Endothelial cell of umbilical vein (primary cell): ENCODE results near the gene TMPRSS6. TPM values are rescaled to one million over a fixed set of nuclear protein-coding genes. Genes with fewer than 3 reads are reported as not detected.

ENCODE experiments used
- BruUV-seq: library from RNA; stranded (reverse); fragments of 400-500 nt; replicated peaks from 2 replicates; lab custom pipeline; 2021; lab: Mats Ljungman, UMichigan
- CTCF ChIA-PET: fragments of 300-600, 350-600 bp; sonication (Branson Sonifier 250); formaldehyde crosslinking; loops from one replicate; lab custom pipeline; 2021; ENCODE audit warnings: antibody characterized with exemption, inconsistent platforms; lab: Charles Lee
- POLR2A ChIA-PET: fragments of 300-600, 350-600 bp; sonication (Branson Sonifier 250); formaldehyde crosslinking; loops from one replicate; lab custom pipeline; 2021; ENCODE audit warnings: antibody characterized with exemption, inconsistent platforms; lab: Charles Lee
- DNase-seq: peaks from one replicate; pipeline ENCODE4 v3.0.0-alpha.2; 2011; ENCODE audit warnings: low read depth, low spot score
- FAIRE-seq: peaks from 2 replicates; lab custom pipeline; 2011; peaks lifted over from hg19 to GRCh38; lab: Jason Lieb, UNC
- H2AFZ ChIP-seq: 2 replicates; pipeline ENCODE4 v1.6.0; 2012; ENCODE audit warnings: low read depth, low read length, control low read depth, inconsistent platforms
- H3K27ac ChIP-seq: 2 replicates; pipeline ENCODE4 v1.5.1; 2011; ENCODE audit warnings: low read depth, mild to moderate bottlenecking, control low read depth, low read length, moderate library complexity; ENCODE audit not compliant: insufficient read depth
- H3K27me3 ChIP-seq, 2 experiments: 2 replicates each; pipeline versions ENCODE4 v1.6.0 to v1.6.1; 2011; ENCODE audit warnings: low read length in 2 of 2, mixed read lengths in 1 of 2; ENCODE audit not compliant: control insufficient read depth in 2 of 2, insufficient read depth in 2 of 2
- H3K36me3 ChIP-seq, 2 experiments: 2 replicates in 1 of 2; 3 replicates in 1 of 2; pipeline ENCODE4 v1.5.1; 2011; ENCODE audit warnings: low read length in 2 of 2, mild to moderate bottlenecking in 1 of 2, moderate library complexity in 1 of 2; ENCODE audit not compliant: control insufficient read depth in 2 of 2, insufficient read depth in 2 of 2; ENCODE audit errors: extremely low read depth in 1 of 2
- H3K4me1 ChIP-seq: 3 replicates; pipeline ENCODE4 v1.5.1; 2011; ENCODE audit warnings: mild to moderate bottlenecking, low read length; ENCODE audit not compliant: control insufficient read depth, insufficient read depth; ENCODE audit errors: extremely low read depth
- H3K4me2 ChIP-seq: 2 replicates; pipeline ENCODE4 v1.6.1; 2011; ENCODE audit warnings: low read length, control low read depth, mixed read lengths; ENCODE audit not compliant: insufficient read depth
- H3K4me3 ChIP-seq, 3 experiments: fragments of 200-600 bp in 1 of 3; sonication (generic), shearing (Covaris generic) in 1 of 3; replicated peaks in 1 of 3; 2 replicates each; pipeline ENCODE4 v1.5.1; 2011 to 2016; ENCODE audit warnings: control low read depth in 3 of 3, low read length in 3 of 3, mild to moderate bottlenecking in 2 of 3, inconsistent platforms in 1 of 3, low read depth in 1 of 3, moderate library complexity in 1 of 3; ENCODE audit not compliant: insufficient read depth in 1 of 3
- H3K79me2 ChIP-seq: 2 replicates; pipeline ENCODE4 v1.6.0; 2012; ENCODE audit warnings: low read length, inconsistent platforms; ENCODE audit not compliant: control insufficient read depth, insufficient read depth
- H3K9ac ChIP-seq: replicated peaks from 2 replicates; pipeline ENCODE3; 2011; ENCODE audit warnings: low read length, control low read depth; ENCODE audit not compliant: insufficient read depth; ENCODE audit errors: extremely low read depth
- H3K9me1 ChIP-seq: replicated peaks from 3 replicates; pipeline ENCODE4 v1.6.0; 2011; ENCODE audit warnings: mild to moderate bottlenecking, low read length; ENCODE audit not compliant: control insufficient read depth, insufficient read depth; ENCODE audit errors: extremely low read depth
- H3K9me3 ChIP-seq: replicated peaks from 2 replicates; pipeline ENCODE4 v1.5.1; 2012; ENCODE audit warnings: low read length, inconsistent platforms; ENCODE audit not compliant: control insufficient read depth, insufficient read depth
- H4K20me1 ChIP-seq: replicated peaks from 2 replicates; pipeline ENCODE3; 2011; ENCODE audit warnings: mild to moderate bottlenecking, low read length; ENCODE audit not compliant: control insufficient read depth, insufficient read depth; ENCODE audit errors: extremely low read depth
- CTCF ChIP-seq, 2 donors: IDR thresholded peaks; 1 replicate in 1 of 2; 2 replicates in 1 of 2; pipeline ENCODE4 v1.5.1; 2011; ENCODE audit warnings: low read length in 2 of 2, mild to moderate bottlenecking in 2 of 2, moderate library complexity in 2 of 2, control low read depth in 1 of 2, inconsistent platforms in 1 of 2, low read depth in 1 of 2; ENCODE audit not compliant: insufficient read depth in 1 of 2; ENCODE audit errors: extremely low read depth in 1 of 2
- EZH2 ChIP-seq: IDR thresholded peaks from 2 replicates; pipeline ENCODE4 v1.6.1; 2012; ENCODE audit warnings: borderline replicate concordance, low read depth, mild to moderate bottlenecking, moderate library complexity, low read length, inconsistent platforms; ENCODE audit not compliant: severe bottlenecking
- FOS ChIP-seq: IDR thresholded peaks from 2 replicates; pipeline ENCODE4 v1.6.1; 2011; ENCODE audit warnings: mild to moderate bottlenecking, low read length, moderate library complexity, borderline replicate concordance; ENCODE audit not compliant: insufficient read depth
- GATA2 ChIP-seq: IDR thresholded peaks from 2 replicates; pipeline ENCODE4 v1.7.0; 2011; ENCODE audit warnings: low read depth, mild to moderate bottlenecking, moderate library complexity, mixed read lengths, low read length; ENCODE audit not compliant: insufficient read length, insufficient read depth
- JUN ChIP-seq: IDR thresholded peaks from 2 replicates; pipeline ENCODE4 v1.6.1; 2011; ENCODE audit warnings: borderline replicate concordance, low read depth; ENCODE audit not compliant: insufficient read length, insufficient read depth
- MAX ChIP-seq: IDR thresholded peaks from 2 replicates; pipeline ENCODE4 v1.6.1; 2011; ENCODE audit not compliant: insufficient read depth, insufficient read length
- MYC ChIP-seq: IDR thresholded peaks from one replicate; pipeline ENCODE4 v1.6.1; 2011; ENCODE audit warnings: mild to moderate bottlenecking, low read depth, low read length
- POLR2A ChIP-seq: IDR thresholded peaks from 2 replicates; pipeline ENCODE4 v1.6.1; 2012; ENCODE audit warnings: low read depth, mild to moderate bottlenecking, control low read depth, low read length
- POLR2AphosphoS5 ChIP-seq: IDR thresholded peaks from 2 replicates; pipeline ENCODE4 v1.6.1; 2012; ENCODE audit warnings: low read depth, mild to moderate bottlenecking, control low read depth, low read length, moderate library complexity; ENCODE audit not compliant: insufficient read depth
- dilution Hi-C: fragments of 300-500 bp; cut with MboI; formaldehyde crosslinking; loops from one replicate; pipeline ENCODE4 v1.15.0; 2019; ENCODE audit warnings: low sequenced_read_pairs; ENCODE audit not compliant: extremely low pct_ligation_motif_present
- intact Hi-C: fragments of 100-400 bp; cut with micrococcal nuclease; formaldehyde crosslinking; loops from one replicate; pipeline ENCODE4 v1.10.0; 2022
- polyA plus RNA-seq, 4 experiments: library from polyadenylated mRNA; depleted of rRNA in 3 of 4; stranded (reverse) in 3 of 4; unstranded in 1 of 4; fragments of >200 nt; gene quantifications; 2 replicates each; pipeline versions ENCODE4 v1.2.1 to v1.2.3, GENCODE V29; 2011 to 2012; ENCODE audit warnings: missing spikeins in 1 of 4
- total RNA-seq: library from RNA; stranded (reverse); gene quantifications from 2 replicates; pipeline ENCODE4 v1.2.3, GENCODE V29; 2021

The TMPRSS6 gene
- total and polyA plus RNA-seq, 2 donors (not counting 3 experiments of a cell fraction or from before 2014, with no cell fraction given): not detected

- CTCF ChIA-PET: interaction anchor here (0.6 kb wide), 1 partner anchor 11 kb away, joined by 4 read pairs; the partner anchor contains the start of gene KCTD17
- no TSS peak for BruUV-seq
These were observed 47.2 kb downstream of the TMPRSS6 start for GRCh38 chr22:37062376-37062675.

More at GRCh38 chr22:37062376-37062675, 47.2 kb downstream of the TMPRSS6 start:
- FAIRE-seq (no peak), DNase-seq (no peak)
- Histone ChIP-seq H3K4me1 (no peaks in the 10 kb centered on the region), H4K20me1 (no peaks in the 10 kb centered on the region), H3K36me3 (peaks cover 3 to 24% of the 10 kb centered on the region in 2 experiments), H3K27ac (no peak overlapping the region), H3K9me1 (no peaks in the 10 kb centered on the region), H3K4me3 (no peak overlapping the region), H2AFZ (no peak overlapping the region), H3K79me2 (no peaks in the 10 kb centered on the region), H3K9ac (no peak overlapping the region), H3K27me3 (no peaks in the 10 kb centered on the region), H3K4me2 (no peak overlapping the region), H3K9me3 (no peaks in the 10 kb centered on the region)
- no peak for TF ChIP-seq MAX
- no peak for TF ChIP-seq MYC
- no peak for TF ChIP-seq EZH2
- TF ChIP-seq POLR2AphosphoS5: no peak
- no peak for TF ChIP-seq JUN
- TF ChIP-seq FOS: no peak
- no peak for TF ChIP-seq GATA2
- TF ChIP-seq POLR2A: no peak
- TF ChIP-seq CTCF (IDR thresholded peaks at IDR 0.05; ENCODE audit: extremely low read depth in 1 of 2, insufficient read depth in 1 of 2, low read depth in 1 of 2, low read length in 2 of 2): no peak
- POLR2A ChIA-PET: no interaction called here
- intact Hi-C loops: no loop called here
- dilution Hi-C loops: no loop called here
